Measurements from ENCODE around the gene KPNB1. TPM values are rescaled to one million over a fixed set of nuclear protein-coding genes. Genes with fewer than 3 reads are reported as not detected.
A peak's percentile ranks its signal among the peaks of the same experiment; 100 is the strongest.

Gene KPNB1
- total and polyA plus RNA-seq, 7 donors = 23.4 to 268 (median 185) TPM

DNA sequence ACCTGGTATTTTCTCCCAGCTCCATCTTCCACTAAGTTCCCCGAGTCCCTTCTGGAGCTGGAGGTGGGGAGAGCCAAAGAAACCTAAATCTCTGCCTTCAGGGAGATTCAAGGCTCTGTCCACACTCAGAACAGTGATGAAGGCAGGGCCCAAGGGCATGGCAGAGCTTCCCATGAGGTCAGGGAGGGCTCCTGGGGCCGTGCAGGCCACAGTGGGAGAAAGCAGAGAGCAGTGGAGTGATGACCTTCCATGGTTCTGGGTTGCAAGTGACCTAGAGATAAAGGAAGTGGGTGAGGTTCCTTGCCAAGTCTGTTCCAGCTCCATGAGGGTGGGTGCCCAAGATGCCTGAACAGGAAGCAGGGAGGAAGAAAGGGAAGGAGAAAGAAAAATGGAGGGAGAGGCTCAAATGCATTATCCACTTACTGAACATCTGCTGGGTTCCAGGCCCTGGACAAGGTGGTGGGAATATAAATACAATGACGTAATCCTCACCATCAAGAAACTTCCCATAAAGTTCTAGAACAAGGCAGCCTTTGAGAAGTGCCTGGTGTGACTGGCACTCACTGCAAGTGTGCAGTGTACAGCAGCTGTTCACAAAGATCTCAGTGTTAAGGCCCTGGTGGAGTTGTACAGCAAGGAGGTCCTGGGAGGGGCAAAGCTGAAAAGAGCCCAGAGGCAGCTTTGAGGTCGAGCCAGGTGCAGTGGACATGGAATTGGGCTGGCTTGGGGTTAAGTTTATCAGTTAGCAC is 57.5 kb downstream of the KPNB1 start:
- Histone ChIP-seq H3K4me1 (peaks cover 0 to 21% (median 17%) of the 10 kb centered on the region in 4 donors), H3K36me3 (peaks cover 0 to 22% (median 7%) of the 10 kb centered on the region in 4 donors), H3K4me3 (no peak overlapping the region), H3K27me3 (no peaks in the 10 kb centered on the region), H3K27ac (peak overlapping the region in 3 of 4 donors; percentile 28 to 65 (median 42)), H3K9me3 (no peaks in the 10 kb centered on the region)
- intact Hi-C loops (cut with DNase I) = no loop called here
- WGBS, 2 donors = 48 to 73% methylated on average over 4 of the region's 4 CpGs
- TF ChIP-seq, protein P1, sequence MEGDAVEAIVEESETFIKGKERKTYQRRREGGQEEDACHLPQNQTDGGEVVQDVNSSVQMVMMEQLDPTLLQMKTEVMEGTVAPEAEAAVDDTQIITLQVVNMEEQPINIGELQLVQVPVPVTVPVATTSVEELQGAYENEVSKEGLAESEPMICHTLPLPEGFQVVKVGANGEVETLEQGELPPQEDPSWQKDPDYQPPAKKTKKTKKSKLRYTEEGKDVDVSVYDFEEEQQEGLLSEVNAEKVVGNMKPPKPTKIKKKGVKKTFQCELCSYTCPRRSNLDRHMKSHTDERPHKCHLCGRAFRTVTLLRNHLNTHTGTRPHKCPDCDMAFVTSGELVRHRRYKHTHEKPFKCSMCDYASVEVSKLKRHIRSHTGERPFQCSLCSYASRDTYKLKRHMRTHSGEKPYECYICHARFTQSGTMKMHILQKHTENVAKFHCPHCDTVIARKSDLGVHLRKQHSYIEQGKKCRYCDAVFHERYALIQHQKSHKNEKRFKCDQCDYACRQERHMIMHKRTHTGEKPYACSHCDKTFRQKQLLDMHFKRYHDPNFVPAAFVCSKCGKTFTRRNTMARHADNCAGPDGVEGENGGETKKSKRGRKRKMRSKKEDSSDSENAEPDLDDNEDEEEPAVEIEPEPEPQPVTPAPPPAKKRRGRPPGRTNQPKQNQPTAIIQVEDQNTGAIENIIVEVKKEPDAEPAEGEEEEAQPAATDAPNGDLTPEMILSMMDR (IDR thresholded peaks at IDR 0.05) = no peak
- TF ChIP-seq EP300 (IDR thresholded peaks at IDR 0.05) (no peak), POLR2A (IDR thresholded peaks at IDR 0.05) (no peak), POLR2AphosphoS5 (IDR thresholded peaks at IDR 0.05) (no peak)
- peak; percentile 61 for DNase-seq

DNA sequence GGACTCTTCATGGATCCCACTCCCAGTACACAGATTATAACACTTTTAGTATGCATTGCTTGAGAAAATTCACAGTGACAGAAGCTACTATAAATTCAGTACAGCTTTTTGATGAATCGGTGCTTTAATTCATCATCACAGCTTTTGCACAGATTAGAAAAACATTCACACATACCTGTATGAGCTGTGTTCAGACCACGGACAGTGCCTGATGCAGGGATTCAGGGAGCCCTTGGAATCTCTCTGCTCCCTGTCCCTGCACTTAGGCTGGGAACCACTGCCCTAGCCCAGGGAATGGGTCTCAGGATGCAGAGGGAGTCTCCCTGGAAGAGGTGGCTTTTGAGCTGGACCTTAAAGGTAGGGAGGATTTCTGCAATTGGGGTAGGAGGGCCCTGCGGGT is 58.2 kb downstream of the KPNB1 start:
- Histone ChIP-seq H3K36me3 (peaks cover 0 to 22% (median 7%) of the 10 kb centered on the region in 4 donors), H3K27me3 (no peaks in the 10 kb centered on the region), H3K4me1 (peaks cover 0 to 21% (median 17%) of the 10 kb centered on the region in 4 donors), H3K4me3 (peak overlapping the region in 1 of 4 donors; percentile 44), H3K9me3 (no peaks in the 10 kb centered on the region), H3K27ac (peak overlapping the region; percentile 55 to 65 (median 58))
- no peak for TF ChIP-seq EP300 (IDR thresholded peaks at IDR 0.05)
- TF ChIP-seq POLR2AphosphoS5 (IDR thresholded peaks at IDR 0.05) = no peak
- no peak for TF ChIP-seq POLR2A (IDR thresholded peaks at IDR 0.05)
- TF ChIP-seq, protein P1 (IDR thresholded peaks at IDR 0.05) = no peak
- intact Hi-C loops (cut with DNase I) = no loop called here
- no peak for DNase-seq
- 49 to 80% methylated on average over 3 of the region's 3 CpGs for WGBS, 2 donors

DNA sequence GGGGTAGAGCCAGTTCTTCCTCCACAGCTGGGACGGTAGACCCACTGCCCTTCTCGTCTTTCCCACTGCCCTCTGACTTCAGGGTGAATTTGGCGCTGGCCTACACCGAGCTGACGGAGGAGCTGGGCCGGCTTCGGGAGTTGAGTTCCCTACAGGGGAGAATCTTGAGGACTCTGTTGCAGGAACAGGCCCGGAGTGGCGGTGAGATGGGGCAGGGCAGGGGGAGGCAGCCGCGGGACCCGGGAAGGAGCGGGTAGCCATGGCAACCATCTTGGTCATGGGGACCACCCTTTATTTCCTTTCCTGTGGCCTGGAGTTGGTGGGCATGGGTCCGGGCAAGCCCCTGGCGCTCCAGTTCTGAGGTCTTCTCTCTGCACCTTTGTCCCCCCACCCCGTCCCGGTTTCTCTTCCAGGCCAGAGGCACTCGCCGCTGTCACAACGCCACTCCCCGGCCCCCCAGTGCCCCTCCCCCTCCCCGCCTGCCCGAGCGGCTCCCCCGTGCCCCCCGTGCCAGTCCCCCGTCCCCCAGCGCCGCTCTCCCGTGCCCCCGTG is 58.7 kb downstream of the KPNB1 start:
- peak; percentile 67 for DNase-seq
- H3K27me3 ChIP-seq = peaks cover 0 to 4% (median 0%) of the 10 kb centered on the region in 3 donors
- peaks cover 0 to 22% (median 7%) of the 10 kb centered on the region in 4 donors for H3K36me3 ChIP-seq
- TF ChIP-seq POLR2AphosphoS5 (IDR thresholded peaks at IDR 0.05) (no peak), EP300 (IDR thresholded peaks at IDR 0.05) (no peak), POLR2A (IDR thresholded peaks at IDR 0.05) (no peak)
- TF ChIP-seq, protein P1 (IDR thresholded peaks at IDR 0.05) = no peak
- H3K4me3 ChIP-seq = peak overlapping the region; percentile 12 to 44 (median 42)
- intact Hi-C loops (cut with DNase I) = no loop called here
- H3K27ac ChIP-seq = peak overlapping the region; percentile 55 to 65 (median 58)
- no peaks in the 10 kb centered on the region for H3K9me3 ChIP-seq
- H3K4me1 ChIP-seq = peaks cover 0 to 21% (median 17%) of the 10 kb centered on the region in 4 donors
- 42 to 69% methylated on average over 31 of the region's 31 CpGs for WGBS, 2 donors

DNA sequence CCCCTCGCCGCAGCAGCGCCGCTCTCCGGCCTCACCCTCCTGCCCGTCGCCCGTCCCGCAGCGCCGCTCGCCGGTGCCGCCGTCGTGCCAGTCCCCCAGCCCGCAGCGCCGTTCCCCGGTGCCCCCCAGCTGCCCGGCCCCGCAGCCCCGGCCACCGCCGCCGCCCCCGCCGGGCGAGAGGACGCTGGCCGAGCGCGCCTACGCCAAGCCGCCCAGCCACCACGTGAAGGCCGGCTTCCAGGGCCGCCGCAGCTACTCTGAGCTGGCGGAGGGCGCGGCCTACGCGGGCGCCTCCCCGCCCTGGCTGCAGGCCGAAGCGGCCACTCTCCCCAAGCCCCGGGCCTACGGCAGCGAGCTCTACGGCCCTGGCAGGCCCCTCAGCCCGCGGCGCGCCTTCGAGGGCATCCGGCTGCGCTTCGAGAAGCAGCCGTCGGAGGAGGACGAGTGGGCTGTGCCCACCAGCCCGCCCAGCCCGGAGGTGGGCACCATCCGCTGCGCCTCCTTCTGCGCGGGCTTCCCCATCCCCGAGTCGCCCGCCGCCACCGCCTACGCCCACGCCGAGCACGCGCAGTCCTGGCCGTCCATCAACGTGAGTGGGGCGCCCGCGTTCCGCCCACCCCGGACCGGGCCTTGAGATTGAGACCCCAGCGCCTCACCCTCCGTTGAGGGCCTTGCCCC is 59.3 kb downstream of the KPNB1 start:
- TF ChIP-seq POLR2AphosphoS5 (IDR thresholded peaks at IDR 0.05) = peak in 1 of 4 donors; percentile 43
- no peak for TF ChIP-seq EP300 (IDR thresholded peaks at IDR 0.05)
- H3K4me3 ChIP-seq = peak overlapping the region in 3 of 4 donors; percentile 42 to 44 (median 43)
- H3K27me3 ChIP-seq = peaks cover 0 to 10% (median 5%) of the 10 kb centered on the region in 3 donors
- no peaks in the 10 kb centered on the region for H3K9me3 ChIP-seq
- H3K27ac ChIP-seq = peak overlapping the region; percentile 55 to 65 (median 58)
- intact Hi-C loops (cut with DNase I) = no loop called here
- H3K36me3 ChIP-seq = peaks cover 0 to 22% (median 7%) of the 10 kb centered on the region in 4 donors
- peak; percentile 68 for DNase-seq
- H3K4me1 ChIP-seq = peaks cover 0 to 21% (median 17%) of the 10 kb centered on the region in 4 donors
- WGBS, 2 donors = 35 to 68% methylated on average over 89 of the region's 89 CpGs
